Ectodermal cell (in vitro differentiated cells): Measurements from ENCODE around the gene CD9.

Experiments
- H3K27ac ChIP-seq: 2 replicates; pipeline ENCODE4 v1.7.0; 2013; ENCODE audit warnings: mild to moderate bottlenecking, low read depth, low read length; ENCODE audit not compliant: insufficient read depth, poor library complexity, severe bottlenecking
- H3K27me3 ChIP-seq: 2 replicates; pipeline ENCODE4 v1.7.0; 2013; ENCODE audit warnings: mild to moderate bottlenecking, low read length; ENCODE audit not compliant: insufficient read depth, control insufficient read depth, poor library complexity, severe bottlenecking
- H3K36me3 ChIP-seq: one replicate; pipeline ENCODE4 v1.7.0; 2013; ENCODE audit warnings: low read length; ENCODE audit not compliant: control insufficient read depth, insufficient read depth
- H3K4me1 ChIP-seq: one replicate; pipeline ENCODE4 v1.7.0; 2013; ENCODE audit warnings: low read length; ENCODE audit not compliant: control insufficient read depth, insufficient read depth
- H3K4me3 ChIP-seq: 2 replicates; pipeline ENCODE4 v1.7.0; 2013; ENCODE audit warnings: low read depth, low read length, control low read depth; ENCODE audit not compliant: insufficient read depth
- H3K9me3 ChIP-seq: 2 replicates; pipeline ENCODE4 v1.7.0; 2013; ENCODE audit warnings: mild to moderate bottlenecking, low read length, moderate library complexity; ENCODE audit not compliant: control insufficient read depth
- WGBS, 2 experiments: methylation state at CpG; one replicate each; pipeline ENCODE4 v1.1.7; 2013; ENCODE audit warnings: missing lambda C conversion rate in 2 of 2; 5-methylcytosine and 5-hydroxymethylcytosine counted together

The CD9 gene

DNA sequence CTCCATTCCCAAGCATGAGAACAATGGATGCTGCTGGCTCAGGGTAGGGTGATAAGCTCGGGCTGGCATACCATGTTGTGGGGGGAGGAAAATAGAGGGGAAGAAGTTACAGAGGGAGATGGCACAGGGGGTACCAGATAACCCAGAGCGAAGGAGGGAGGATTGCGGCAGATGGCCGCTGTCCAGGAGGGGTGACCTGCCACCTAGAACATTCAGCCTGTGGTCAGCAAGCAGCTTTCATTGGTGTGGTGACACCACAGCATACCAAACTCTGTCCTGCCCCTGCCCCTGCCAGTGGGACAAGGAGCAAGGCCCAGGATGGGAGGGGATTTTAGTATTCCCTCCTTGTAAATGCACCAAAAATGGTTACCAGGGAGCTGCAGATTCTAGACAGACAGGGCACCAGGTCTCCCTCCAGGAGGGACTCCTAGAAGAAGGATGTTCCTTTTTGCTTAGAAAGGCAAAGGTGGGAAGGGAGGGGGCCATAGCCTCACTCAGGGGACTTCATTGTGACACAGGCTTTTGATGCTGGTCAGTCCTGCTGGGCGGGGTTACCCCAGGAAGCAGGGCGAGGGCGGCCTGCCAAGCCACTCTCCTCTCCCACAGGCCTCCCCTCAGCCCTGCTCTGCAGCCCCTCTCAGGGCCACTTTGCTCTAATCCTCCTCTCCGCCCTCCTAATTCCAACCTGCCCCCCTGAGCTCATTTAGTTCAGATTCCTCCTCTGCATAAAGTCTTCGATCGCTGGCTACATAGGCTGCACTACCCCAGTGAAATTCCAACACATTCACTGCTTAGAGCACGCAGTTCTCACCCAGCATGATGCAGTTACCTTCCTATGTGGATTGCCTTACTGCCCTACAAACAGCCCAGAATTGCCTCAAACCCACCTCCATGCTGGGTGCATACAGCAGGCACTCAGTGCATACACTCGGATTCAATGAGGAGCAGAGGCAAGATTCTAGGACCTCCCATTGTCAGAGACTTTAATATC is 74.3 kb downstream of the CD9 start:
- Histone ChIP-seq H3K4me1 (peaks cover 33% of the 10 kb centered on the region), H3K36me3 (no peaks in the 10 kb centered on the region), H3K27ac (no peak overlapping the region), H3K9me3 (no peaks in the 10 kb centered on the region), H3K27me3 (peaks cover 14% of the 10 kb centered on the region), H3K4me3 (no peak overlapping the region)
- WGBS, 2 experiments = 53 to 54% methylated on average over 12 of the region's 12 CpGs

DNA sequence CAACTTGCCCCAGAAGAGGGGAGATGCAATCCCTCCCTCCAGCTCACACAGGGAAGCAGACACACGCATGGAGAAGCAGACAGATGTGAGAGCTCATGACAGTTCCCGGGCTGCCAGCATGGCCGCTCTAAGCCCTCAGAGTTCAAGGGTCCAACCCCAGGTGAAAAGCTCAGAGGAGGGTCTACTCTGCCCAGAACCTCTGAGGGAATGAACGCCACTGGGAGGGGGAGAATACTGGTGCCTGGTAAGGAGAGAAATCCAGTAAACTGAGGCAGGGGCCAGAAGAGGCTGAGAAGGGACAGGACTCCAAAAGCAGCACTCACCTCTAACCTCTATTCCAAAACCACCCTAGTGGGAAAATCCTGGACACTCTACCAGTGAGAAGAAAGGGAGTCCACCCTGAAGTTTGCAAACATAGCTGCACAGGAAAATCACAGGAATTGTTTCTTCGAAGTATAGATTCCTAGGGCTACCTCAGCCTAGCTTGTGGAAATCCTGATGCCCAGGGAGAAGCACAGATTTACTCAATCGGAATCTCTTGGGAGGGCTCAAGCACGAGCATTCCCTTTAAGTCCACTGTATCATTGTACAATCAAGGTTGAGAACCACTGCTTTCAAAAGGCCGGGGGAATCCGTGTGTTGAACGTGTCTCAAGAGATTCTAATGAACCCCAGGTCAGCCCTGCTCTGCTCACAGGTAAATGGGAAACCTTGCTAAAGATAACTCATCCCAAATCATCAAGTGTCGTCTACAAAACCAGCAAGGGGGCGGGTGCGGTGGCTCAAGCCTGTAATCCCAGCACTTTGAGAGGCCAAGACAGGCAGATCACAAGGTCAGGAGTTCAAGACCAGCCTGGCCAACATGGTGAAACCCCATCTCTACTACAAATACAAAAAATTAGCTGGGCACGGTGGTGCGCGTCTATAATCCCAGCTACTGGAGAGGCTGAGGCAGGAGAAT is 76.0 kb downstream of the CD9 start:
- H3K27ac ChIP-seq = no peak overlapping the region
- H3K36me3 ChIP-seq = no peaks in the 10 kb centered on the region
- 77 to 80% methylated on average over 16 of the region's 16 CpGs for WGBS, 2 experiments
- H3K9me3 ChIP-seq = no peaks in the 10 kb centered on the region
- peaks cover 33% of the 10 kb centered on the region for H3K4me1 ChIP-seq
- no peak overlapping the region for H3K4me3 ChIP-seq
- peaks cover 18% of the 10 kb centered on the region for H3K27me3 ChIP-seq

DNA sequence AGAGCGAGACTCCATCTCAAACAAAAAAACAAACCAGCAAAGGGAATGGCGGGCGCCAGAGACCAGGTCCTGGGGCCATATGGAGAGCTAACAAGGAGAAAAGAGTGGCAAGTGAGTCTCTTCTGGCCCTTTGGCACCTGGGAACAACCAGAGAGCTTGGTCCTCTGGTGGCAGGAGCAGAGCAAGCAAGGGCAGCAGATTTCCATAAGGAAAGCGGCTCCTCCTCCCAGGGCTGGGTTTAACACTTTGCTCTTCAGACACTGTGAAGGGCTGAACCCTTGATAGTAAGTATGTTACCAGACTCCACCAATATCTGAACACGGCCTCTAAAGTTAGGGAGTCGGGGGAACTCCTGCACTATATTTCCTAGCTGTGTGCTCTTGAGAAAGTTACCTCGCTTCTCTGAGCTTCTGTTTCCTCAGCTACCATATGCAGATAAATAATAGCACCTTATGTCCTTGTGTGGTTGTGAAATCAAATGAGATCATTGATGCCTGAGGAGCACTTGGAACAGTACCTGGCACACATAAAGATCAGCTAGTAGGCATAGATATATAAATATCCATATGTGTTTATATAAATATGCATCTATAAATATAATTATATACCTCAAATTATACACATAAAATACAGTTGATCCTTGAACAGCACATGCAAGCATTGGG is 76.9 kb downstream of the CD9 start:
- 65 to 68% methylated on average over 7 of the region's 7 CpGs for WGBS, 2 experiments
- Histone ChIP-seq H3K36me3 (no peaks in the 10 kb centered on the region), H3K27ac (no peak overlapping the region), H3K4me3 (no peak overlapping the region), H3K9me3 (no peaks in the 10 kb centered on the region), H3K27me3 (peaks cover 18% of the 10 kb centered on the region), H3K4me1 (peaks cover 33% of the 10 kb centered on the region)

DNA sequence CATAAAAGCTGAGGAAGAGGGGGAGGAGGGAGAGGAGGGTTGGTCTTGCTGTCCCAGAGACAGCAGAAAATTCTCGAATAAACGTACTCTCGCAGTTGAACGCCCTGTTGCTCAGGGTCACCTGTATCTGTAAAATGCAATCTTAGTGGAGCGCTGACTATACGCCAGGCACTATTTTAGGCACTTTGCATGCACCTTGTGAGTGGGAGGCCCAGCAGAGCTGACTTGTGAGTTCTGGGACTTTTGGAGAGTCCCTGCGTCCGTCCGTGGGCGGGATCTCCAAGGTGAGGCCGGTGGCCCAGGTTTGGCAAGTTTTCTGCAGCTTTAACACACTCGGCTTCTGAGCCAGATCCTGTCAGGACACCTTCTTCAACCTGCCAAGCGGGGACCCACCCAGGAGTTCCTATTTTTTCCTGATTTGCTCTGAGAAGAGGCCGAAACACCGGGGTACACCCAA is 77.8 kb downstream of the CD9 start:
- Histone ChIP-seq H3K4me1 (peaks cover 26% of the 10 kb centered on the region), H3K9me3 (no peaks in the 10 kb centered on the region), H3K4me3 (peak overlapping the region; percentile 49), H3K36me3 (no peaks in the 10 kb centered on the region), H3K27me3 (peaks cover 18% of the 10 kb centered on the region), H3K27ac (no peak overlapping the region)
- WGBS, 2 experiments = 66 to 67% methylated on average over 15 of the region's 15 CpGs

DNA sequence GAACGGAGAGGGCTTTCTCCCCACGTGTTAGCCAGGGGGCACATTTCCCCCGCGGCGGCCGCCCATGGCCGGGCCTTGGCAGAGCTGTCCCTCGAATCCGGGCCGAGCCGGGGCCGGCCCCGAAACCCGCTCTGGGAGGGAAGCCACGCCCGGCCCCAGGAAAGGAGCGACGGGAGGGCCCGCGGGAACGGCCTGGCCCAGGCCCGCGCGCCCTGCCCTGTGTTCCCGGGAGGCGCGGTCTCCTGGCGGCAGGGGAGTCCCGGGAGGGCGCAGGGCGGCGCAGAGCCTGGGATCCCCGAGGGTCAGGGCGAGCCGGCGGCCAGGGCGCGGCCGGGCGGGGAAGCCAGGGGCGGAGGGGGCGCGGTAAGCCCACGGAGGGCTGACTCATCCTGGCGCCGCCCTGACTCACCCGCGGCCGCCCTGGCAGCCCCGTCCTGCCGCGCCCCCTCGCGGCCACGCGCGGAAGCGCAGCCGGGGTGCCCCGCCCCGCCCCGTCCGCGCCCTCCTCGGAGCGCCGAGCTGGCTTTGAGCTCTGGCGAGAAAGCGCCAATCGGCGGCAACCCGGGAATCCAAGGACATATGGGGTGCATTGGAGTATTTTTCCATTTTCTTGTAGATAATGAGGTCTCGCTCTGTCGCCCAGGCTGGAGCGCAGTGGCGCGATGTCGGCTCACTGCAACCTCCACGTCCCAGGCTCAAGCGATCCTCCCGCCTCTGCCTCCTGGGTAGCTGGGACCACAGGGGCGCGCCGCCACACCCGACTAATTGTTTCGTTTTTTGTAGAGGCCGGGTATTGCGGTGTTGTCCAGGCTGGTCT is 78.4 kb downstream of the CD9 start:
- Histone ChIP-seq H3K27me3 (peaks cover 18% of the 10 kb centered on the region), H3K36me3 (no peaks in the 10 kb centered on the region), H3K4me1 (peaks cover 20% of the 10 kb centered on the region), H3K9me3 (no peaks in the 10 kb centered on the region), H3K4me3 (peak overlapping the region; percentile 49), H3K27ac (no peak overlapping the region)
- WGBS, 2 experiments = 14 to 15% methylated on average over 88 of the region's 88 CpGs

DNA sequence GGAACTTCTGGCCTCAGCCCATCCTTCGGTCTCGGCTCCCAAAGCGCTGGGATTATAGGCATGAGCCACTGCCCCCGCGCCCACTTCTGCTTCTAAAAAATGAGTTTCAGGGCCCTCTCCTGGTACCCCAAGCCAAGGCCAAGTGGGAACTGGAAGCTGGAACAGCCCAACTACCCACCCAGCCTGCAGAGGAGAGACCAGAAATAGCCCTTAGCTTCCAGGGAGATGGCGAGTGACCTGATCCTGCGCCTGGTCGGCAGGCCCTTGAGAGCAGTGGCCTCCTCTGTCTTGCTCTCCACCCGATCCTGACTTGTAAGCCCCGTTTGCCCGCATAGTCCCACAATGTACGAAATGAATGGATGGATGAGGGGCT is 79.0 kb downstream of the CD9 start:
- H3K4me1 ChIP-seq = peaks cover 14% of the 10 kb centered on the region
- H3K36me3 ChIP-seq = no peaks in the 10 kb centered on the region
- no peaks in the 10 kb centered on the region for H3K9me3 ChIP-seq
- 92 to 94% methylated on average over 12 of the region's 12 CpGs for WGBS, 2 experiments
- H3K27ac ChIP-seq = no peak overlapping the region
- no peak overlapping the region for H3K4me3 ChIP-seq
- peaks cover 18% of the 10 kb centered on the region for H3K27me3 ChIP-seq

DNA sequence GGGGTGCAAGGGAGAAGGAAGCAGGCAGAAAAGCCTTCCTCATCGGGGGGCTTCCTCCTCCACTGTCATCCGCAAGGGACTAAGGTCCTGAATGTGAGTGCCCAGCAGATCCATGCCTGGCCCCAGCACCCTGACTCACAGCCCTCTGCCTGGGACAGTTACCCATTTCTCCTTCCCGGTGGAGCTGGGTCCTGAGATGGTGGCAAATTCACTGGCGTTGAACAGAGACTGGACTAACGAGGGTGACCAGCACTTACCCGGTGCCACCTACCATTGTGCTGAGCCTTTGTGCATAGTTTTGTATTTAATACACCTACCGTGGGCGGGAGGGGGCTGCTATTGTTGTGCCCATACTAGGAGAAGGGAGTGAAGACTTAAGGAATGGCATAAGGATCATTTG is 79.4 kb downstream of the CD9 start:
- Histone ChIP-seq H3K9me3 (no peaks in the 10 kb centered on the region), H3K4me1 (peaks cover 10% of the 10 kb centered on the region), H3K36me3 (no peaks in the 10 kb centered on the region), H3K27ac (no peak overlapping the region), H3K4me3 (no peak overlapping the region), H3K27me3 (peaks cover 18% of the 10 kb centered on the region)
- 88 to 90% methylated on average over 8 of the region's 8 CpGs for WGBS, 2 experiments

DNA sequence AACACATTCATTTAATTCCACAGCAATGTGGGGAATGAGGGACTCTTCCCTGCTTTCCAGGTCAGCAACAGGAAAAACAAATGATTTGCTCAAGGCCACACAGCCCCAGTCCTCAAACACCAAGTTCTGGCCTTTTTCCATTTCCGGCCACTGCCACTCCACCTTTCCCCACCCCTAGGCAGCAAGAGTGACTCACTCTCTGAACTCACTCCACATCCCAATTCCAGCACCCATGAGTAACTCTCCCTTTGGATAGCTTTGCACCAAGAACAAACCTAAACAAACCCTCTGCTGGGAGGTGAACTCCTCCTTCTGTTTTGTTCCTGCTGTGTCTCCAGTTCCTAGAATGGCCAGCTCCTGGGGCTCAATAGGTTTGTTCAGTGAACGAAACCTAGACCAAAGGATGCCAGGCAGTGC is 79.9 kb downstream of the CD9 start:
- H3K27me3 ChIP-seq = peaks cover 18% of the 10 kb centered on the region
- H3K9me3 ChIP-seq = no peaks in the 10 kb centered on the region
- no peaks in the 10 kb centered on the region for H3K36me3 ChIP-seq
- 78 to 86% methylated on average over 2 of the region's 2 CpGs for WGBS, 2 experiments
- H3K4me3 ChIP-seq = no peak overlapping the region
- peaks cover 7% of the 10 kb centered on the region for H3K4me1 ChIP-seq
- H3K27ac ChIP-seq = no peak overlapping the region

DNA sequence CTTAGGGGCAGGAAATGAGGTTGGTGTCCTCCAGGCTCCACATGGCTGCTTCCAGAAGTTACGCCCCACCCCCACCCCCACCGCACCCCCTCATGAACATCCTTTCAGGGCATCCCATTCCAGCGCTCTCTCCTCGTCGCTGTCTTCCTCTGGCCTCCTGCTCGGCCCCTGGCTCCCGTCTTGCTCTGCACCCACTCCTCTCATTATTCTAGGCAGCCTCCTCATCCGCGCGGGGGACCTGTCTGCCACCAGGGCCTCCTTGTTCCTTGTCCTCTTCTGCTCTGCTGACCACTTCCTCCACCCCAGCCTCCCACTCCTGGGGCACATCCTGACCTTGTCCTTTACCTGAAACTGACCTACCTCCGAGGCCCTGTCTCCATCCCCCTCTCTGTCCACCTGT is 80.5 kb downstream of the CD9 start:
- Histone ChIP-seq H3K4me1 (peaks cover 7% of the 10 kb centered on the region), H3K9me3 (no peaks in the 10 kb centered on the region), H3K27ac (no peak overlapping the region), H3K4me3 (no peak overlapping the region), H3K36me3 (no peaks in the 10 kb centered on the region), H3K27me3 (peaks cover 18% of the 10 kb centered on the region)
- 81 to 86% methylated on average over 11 of the region's 11 CpGs for WGBS, 2 experiments
